CD4-positive, CD25-positive, alpha-beta regulatory T cell (primary cell): ENCODE results near the gene HADHB. TPM values are rescaled to one million over a fixed set of nuclear protein-coding genes. Genes with fewer than 3 reads are reported as not detected.
"Not testable (repeated sequence)": the region's sequence is repeated elsewhere in the genome, so short reads cannot be mapped to it uniquely, and the experiment has no call there.

ENCODE experiments used
- ATAC-seq, 2 donors: fragments of 150-1000 bp; cut with Tn5 transposase; one replicate each; pipeline ENCODE4 v1.10.0; 2021; ENCODE audit warnings: low read depth in 2 of 2, moderate number of reproducible peaks in 2 of 2, moderate library complexity in 1 of 2
- DNase-seq, 3 donors: peaks; one replicate each; pipeline versions ENCODE4 v3.0.0 to v3.0.0-alpha.2; 2012 to 2022; ENCODE audit warnings: mixed read lengths in 1 of 3
- H3K27ac ChIP-seq: one replicate; pipeline ENCODE4 v1.7.0; 2013; ENCODE audit warnings: mild to moderate bottlenecking, low read length; ENCODE audit not compliant: insufficient read depth, poor library complexity, severe bottlenecking
- H3K27me3 ChIP-seq: one replicate; pipeline ENCODE4 v1.7.0; 2013; ENCODE audit warnings: low read length; ENCODE audit not compliant: control insufficient read depth, insufficient read depth
- H3K36me3 ChIP-seq: one replicate; pipeline ENCODE4 v1.7.0; 2013; ENCODE audit warnings: mild to moderate bottlenecking, low read length, moderate library complexity; ENCODE audit not compliant: control insufficient read depth, insufficient read depth
- H3K4me1 ChIP-seq: 2 replicates; pipeline ENCODE4 v1.7.0; 2013; ENCODE audit warnings: mild to moderate bottlenecking, low read length; ENCODE audit not compliant: insufficient read depth, control insufficient read depth, poor library complexity, severe bottlenecking
- H3K4me3 ChIP-seq: one replicate; pipeline ENCODE4 v1.7.0; 2013; ENCODE audit warnings: low read depth, mild to moderate bottlenecking, low read length, moderate library complexity
- H3K9me3 ChIP-seq, 2 experiments: 1 replicate in 1 of 2; 2 replicates in 1 of 2; pipeline ENCODE4 v1.7.0; 2013; ENCODE audit warnings: low read length in 2 of 2, mild to moderate bottlenecking in 1 of 2, moderate library complexity in 1 of 2; ENCODE audit not compliant: control insufficient read depth in 2 of 2
- H3K27ac Mint-ChIP-seq, 3 donors: one replicate each; pipeline ENCODE4 v1.8.0; 2020 to 2022; ENCODE audit warnings: mild to moderate bottlenecking in 3 of 3, mixed read lengths in 3 of 3, moderate library complexity in 2 of 3
- H3K27me3 Mint-ChIP-seq: one replicate; pipeline ENCODE4 v1.8.0; 2022; ENCODE audit warnings: mild to moderate bottlenecking, mixed read lengths
- H3K36me3 Mint-ChIP-seq: one replicate; pipeline ENCODE4 v1.8.0; 2020; ENCODE audit warnings: mixed read lengths
- H3K4me1 Mint-ChIP-seq, 4 donors: one replicate each; pipeline ENCODE4 v1.8.0; 2020 to 2022; ENCODE audit warnings: mixed read lengths in 4 of 4, mild to moderate bottlenecking in 1 of 4
- H3K4me3 Mint-ChIP-seq, 4 donors: one replicate each; pipeline ENCODE4 v1.8.0; 2020 to 2022; ENCODE audit warnings: mild to moderate bottlenecking in 4 of 4, mixed read lengths in 4 of 4, moderate library complexity in 3 of 4
- H3K9me3 Mint-ChIP-seq, 7 donors: one replicate each; pipeline ENCODE4 v1.8.0; 2020 to 2022; ENCODE audit warnings: mixed read lengths in 7 of 7, mild to moderate bottlenecking in 3 of 7, moderate library complexity in 2 of 7
- polyA plus RNA-seq, 4 donors: library from polyadenylated mRNA; unstranded; fragments of 300-500 nt; fragmentation: Illumina TruSeq; gene quantifications; one replicate each; pipeline ENCODE4 v1.2.3, GENCODE V29; 2021
- total RNA-seq: library from RNA; stranded (reverse); gene quantifications from one replicate; pipeline ENCODE4 v1.2.3, GENCODE V29; 2022

HADHB gene
- total and polyA plus RNA-seq, 5 donors from 2014 or later = 58.9 to 139 (median 121) TPM

DNA sequence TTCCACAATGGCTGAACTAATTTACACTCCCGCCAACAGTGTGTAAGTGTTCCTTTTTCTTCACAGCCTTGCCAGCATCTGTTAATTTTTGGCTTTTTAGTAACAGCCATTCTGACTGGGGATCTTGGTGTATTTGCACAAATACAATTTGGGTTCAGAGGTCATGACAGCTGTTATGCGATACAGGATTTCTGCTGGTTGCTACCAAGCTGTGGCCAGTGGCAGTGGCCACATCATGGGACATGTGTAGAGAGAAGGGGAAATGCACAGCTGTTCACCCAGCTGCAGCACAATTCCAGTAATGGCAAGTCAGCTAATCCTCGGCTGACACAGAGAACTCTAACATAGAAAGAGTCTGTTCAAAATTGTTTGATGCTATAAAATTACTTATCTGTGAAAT lies 80.2 kb downstream of the HADHB start:
- H3K27ac ChIP-seq = no peak overlapping the region
- no peaks in the 10 kb centered on the region for H3K9me3 ChIP-seq
- no peak overlapping the region for H3K27ac Mint-ChIP-seq
- H3K4me3 ChIP-seq = no peak overlapping the region
- peaks cover 0 to 1% (median 0%) of the 10 kb centered on the region in 7 donors for H3K9me3 Mint-ChIP-seq
- H3K4me3 Mint-ChIP-seq = no peak overlapping the region
- DNase-seq (no peak), ATAC-seq (no peak)
- no peaks in the 10 kb centered on the region for H3K36me3 Mint-ChIP-seq
- peaks cover 2 to 3% (median 3%) of the 10 kb centered on the region in 4 donors for H3K4me1 Mint-ChIP-seq
- H3K27me3 ChIP-seq = no peaks in the 10 kb centered on the region
- no peaks in the 10 kb centered on the region for H3K27me3 Mint-ChIP-seq
- H3K4me1 ChIP-seq = no peaks in the 10 kb centered on the region
- H3K36me3 ChIP-seq = no peaks in the 10 kb centered on the region

DNA sequence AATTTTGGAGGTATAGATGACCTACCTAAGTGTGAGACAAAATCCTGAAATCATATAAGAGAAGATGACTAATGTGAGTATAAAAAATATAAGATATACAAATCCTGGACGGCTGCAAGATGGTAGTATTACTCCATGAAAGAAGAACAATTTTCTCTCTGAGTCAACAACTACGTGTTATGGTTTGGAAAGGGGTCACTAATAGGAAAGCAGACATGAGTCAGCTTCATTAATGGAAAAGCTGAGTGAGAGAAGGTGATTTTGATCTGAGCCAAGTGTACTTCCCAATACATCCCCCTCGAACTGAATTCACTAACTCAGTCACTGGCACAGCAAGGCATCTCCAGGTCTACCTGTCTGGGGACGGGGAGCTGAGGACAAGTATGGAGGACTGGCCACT lies 81.1 kb downstream of the HADHB start:
- no peaks in the 10 kb centered on the region for H3K27me3 ChIP-seq
- ATAC-seq (no peak), DNase-seq (no peak)
- Mint-ChIP-seq H3K4me3 (no peak overlapping the region), H3K27ac (no peak overlapping the region), H3K27me3 (no peaks in the 10 kb centered on the region), H3K36me3 (no peaks in the 10 kb centered on the region), H3K9me3 (peaks cover 0 to 1% (median 0%) of the 10 kb centered on the region in 7 donors), H3K4me1 (peaks cover 6 to 8% (median 7%) of the 10 kb centered on the region in 4 donors)
- H3K27ac ChIP-seq = no peak overlapping the region
- no peaks in the 10 kb centered on the region for H3K36me3 ChIP-seq
- no peaks in the 10 kb centered on the region for H3K9me3 ChIP-seq
- H3K4me3 ChIP-seq = no peak overlapping the region
- H3K4me1 ChIP-seq = no peaks in the 10 kb centered on the region

DNA sequence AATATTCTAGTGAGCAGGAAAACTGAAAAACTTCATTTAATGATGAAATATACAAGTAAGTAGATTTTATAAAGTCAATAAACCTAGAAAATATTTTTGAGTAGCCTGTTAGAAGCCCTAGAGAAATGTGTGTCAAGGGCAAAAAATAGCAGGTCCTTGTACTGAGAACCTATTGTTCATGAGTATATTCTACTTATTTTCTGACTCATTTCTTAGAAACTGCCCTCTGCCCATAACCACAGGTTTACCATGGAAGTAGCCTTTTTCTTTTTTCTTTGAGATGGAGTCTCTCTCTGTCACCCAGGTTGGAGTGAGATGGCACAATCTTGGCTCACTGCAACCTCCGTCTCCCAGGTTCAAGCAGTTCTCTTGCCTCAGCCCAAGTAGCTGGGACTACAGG lies 81.8 kb downstream of the HADHB start:
- H3K4me3 ChIP-seq = no peak overlapping the region
- H3K27me3 Mint-ChIP-seq = no peaks in the 10 kb centered on the region
- no peaks in the 10 kb centered on the region for H3K27me3 ChIP-seq
- ATAC-seq = no peak
- no peak overlapping the region for H3K27ac ChIP-seq
- no peaks in the 10 kb centered on the region for H3K4me1 ChIP-seq
- no peaks in the 10 kb centered on the region for H3K36me3 Mint-ChIP-seq
- no peak overlapping the region for H3K4me3 Mint-ChIP-seq
- no peaks in the 10 kb centered on the region for H3K9me3 ChIP-seq
- no peaks in the 10 kb centered on the region for H3K36me3 ChIP-seq
- peaks cover 0 to 1% (median 0%) of the 10 kb centered on the region in 7 donors for H3K9me3 Mint-ChIP-seq
- DNase-seq = peak in 1 of 3 donors; percentile 15
- H3K4me1 Mint-ChIP-seq = peaks cover 6 to 8% (median 7%) of the 10 kb centered on the region in 4 donors
- no peak overlapping the region for H3K27ac Mint-ChIP-seq

DNA sequence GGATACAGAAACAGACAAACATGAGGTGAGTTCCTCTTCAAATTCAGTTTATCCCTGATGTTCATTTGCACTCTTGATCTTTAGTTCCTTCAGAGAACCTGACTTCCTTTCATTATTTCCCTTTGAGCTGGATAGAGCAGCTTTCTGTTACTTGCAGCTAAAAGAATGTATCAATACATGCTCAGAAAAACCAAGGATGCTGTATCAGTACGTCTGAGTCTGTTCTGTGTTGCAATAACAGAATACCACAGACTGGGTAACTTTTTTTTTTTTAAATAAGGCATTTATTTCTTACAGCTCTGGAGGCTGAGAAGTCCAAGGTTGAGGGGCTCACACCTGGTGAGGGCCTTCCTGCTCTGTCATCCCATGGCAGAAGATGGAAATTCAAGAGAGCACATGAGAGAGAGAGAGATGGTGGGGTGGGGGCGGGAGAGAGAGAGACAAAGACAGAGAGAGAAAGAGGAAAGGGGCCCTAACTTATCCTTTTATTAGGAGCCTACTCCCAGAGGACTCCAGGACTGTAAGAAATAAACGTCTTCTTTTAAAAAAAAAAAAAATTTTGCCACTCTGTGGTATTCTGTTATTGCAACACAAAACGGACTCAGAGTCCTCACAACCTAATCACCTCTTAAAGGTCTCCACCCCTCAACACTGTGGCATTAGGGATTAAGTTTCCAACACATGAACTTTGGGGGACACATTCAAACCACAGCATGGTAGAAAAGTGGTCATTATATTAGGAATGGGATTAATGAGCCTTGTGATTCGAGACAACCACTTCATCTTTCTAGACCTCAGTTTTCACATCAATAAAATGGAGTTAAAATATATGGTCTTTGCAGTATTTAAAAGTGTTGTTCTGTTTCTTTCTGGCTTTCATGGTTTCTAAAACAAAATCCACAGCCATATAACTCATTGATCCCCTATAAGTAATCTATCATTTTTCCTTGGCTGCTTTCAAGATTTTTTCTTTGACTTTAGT lies 82.8 kb downstream of the HADHB start:
- Histone ChIP-seq H3K36me3 (no peaks in the 10 kb centered on the region), H3K4me3 (no peak overlapping the region), H3K9me3 (no peaks in the 10 kb centered on the region), H3K27me3 (no peaks in the 10 kb centered on the region), H3K27ac (no peak overlapping the region), H3K4me1 (no peaks in the 10 kb centered on the region)
- Mint-ChIP-seq H3K4me1 (peaks cover 6 to 8% (median 7%) of the 10 kb centered on the region in 4 donors), H3K36me3 (no peaks in the 10 kb centered on the region), H3K27me3 (no peaks in the 10 kb centered on the region), H3K27ac (no peak overlapping the region), H3K4me3 (no peak overlapping the region), H3K9me3 (peaks cover 0 to 1% (median 0%) of the 10 kb centered on the region in 7 donors)
- no peak for ATAC-seq
- DNase-seq = no peak

DNA sequence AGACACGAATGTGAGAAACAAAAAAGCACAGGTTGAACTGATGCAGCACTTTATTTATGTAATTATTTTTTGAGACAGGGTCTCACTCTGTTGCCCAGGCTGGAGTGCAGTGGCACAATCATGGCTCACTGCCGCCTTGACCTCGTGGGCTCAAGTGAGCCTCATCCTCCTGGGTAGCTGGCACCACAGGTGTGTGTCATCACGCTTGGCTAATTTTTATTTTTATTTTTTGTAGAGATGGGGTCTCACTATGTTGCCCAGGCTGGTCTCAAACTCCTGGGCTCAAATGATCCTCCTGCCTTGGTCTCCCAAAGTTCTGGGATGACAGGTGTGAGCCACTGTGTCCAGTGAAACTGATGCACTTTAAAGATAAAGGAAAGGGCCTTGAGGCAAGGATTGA lies 84.3 kb downstream of the HADHB start:
- H3K36me3 ChIP-seq, H3K4me1 ChIP-seq, H3K9me3 ChIP-seq, H3K27me3 ChIP-seq, H3K4me3 Mint-ChIP-seq, ATAC-seq, H3K27ac Mint-ChIP-seq, H3K27me3 Mint-ChIP-seq, H3K27ac ChIP-seq, H3K4me3 ChIP-seq, H3K36me3 Mint-ChIP-seq, H3K9me3 Mint-ChIP-seq, DNase-seq: not testable (repeated sequence)
- peaks cover 6 to 13% (median 9%) of the 10 kb centered on the region in 4 donors for H3K4me1 Mint-ChIP-seq

DNA sequence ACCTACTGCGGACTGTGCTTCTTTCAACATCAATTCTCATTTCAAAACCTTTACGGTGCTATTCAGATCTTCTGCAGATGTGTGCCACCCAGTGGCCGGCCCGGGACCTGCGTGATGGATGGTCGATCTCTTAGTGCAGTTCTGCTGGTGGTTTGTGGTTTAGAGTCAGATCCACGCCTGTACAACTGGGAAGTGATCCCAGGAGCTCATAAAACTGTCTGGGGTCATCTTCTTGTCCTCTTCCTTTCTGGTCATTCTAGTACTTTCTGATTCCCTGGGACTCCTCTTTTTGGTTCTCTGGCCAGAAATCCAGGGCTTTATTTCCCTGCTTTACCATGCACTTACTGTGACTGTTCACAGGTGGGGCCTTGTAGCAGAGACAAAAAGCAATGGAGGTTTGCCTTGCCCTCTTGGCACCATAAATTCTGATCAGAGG lies 85.4 kb downstream of the HADHB start:
- Histone ChIP-seq H3K9me3 (no peaks in the 10 kb centered on the region), H3K27ac (no peak overlapping the region), H3K4me1 (no peaks in the 10 kb centered on the region), H3K27me3 (no peaks in the 10 kb centered on the region), H3K36me3 (no peaks in the 10 kb centered on the region), H3K4me3 (no peak overlapping the region)
- Mint-ChIP-seq H3K4me3 (peak overlapping the region in 3 of 4 donors; percentile 3 to 33 (median 18)), H3K36me3 (no peaks in the 10 kb centered on the region), H3K27ac (peak overlapping the region in 2 of 3 donors; percentile 5 to 81), H3K27me3 (no peaks in the 10 kb centered on the region), H3K9me3 (no peaks in the 10 kb centered on the region), H3K4me1 (peaks cover 6 to 13% (median 9%) of the 10 kb centered on the region in 4 donors)
- ATAC-seq (peak; percentile 97 to 98), DNase-seq (peak; percentile 65 to 88 (median 74))

DNA sequence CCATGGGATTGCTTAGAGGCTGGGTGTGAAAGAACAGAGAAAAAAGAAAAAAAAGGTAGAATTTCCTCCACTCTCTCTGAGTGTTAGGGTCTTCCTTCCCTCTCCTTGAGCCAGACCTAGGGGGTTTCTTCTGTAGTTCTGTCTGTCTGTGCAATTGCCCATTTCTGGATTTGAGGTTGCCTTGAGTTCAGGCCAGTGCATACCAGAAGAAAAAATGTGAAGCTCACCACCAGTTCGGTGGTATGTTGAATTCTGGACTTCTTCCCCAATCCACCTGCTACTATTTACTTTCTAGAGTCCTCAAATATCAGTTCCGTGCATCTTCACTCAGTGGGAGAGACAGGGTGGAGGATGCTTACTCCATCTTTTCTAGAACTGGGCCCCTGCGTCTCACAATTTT lies 85.9 kb downstream of the HADHB start:
- no peaks in the 10 kb centered on the region for H3K27me3 Mint-ChIP-seq
- H3K9me3 ChIP-seq = no peaks in the 10 kb centered on the region
- no peak overlapping the region for H3K4me3 Mint-ChIP-seq
- DNase-seq (no peak), ATAC-seq (no peak)
- no peak overlapping the region for H3K27ac ChIP-seq
- no peaks in the 10 kb centered on the region for H3K36me3 Mint-ChIP-seq
- H3K4me3 ChIP-seq = no peak overlapping the region
- H3K4me1 ChIP-seq = no peaks in the 10 kb centered on the region
- peaks cover 6 to 13% (median 9%) of the 10 kb centered on the region in 4 donors for H3K4me1 Mint-ChIP-seq
- H3K9me3 Mint-ChIP-seq = no peaks in the 10 kb centered on the region
- no peaks in the 10 kb centered on the region for H3K27me3 ChIP-seq
- no peak overlapping the region for H3K27ac Mint-ChIP-seq
- H3K36me3 ChIP-seq = no peaks in the 10 kb centered on the region
